KG1 (cell line): ENCODE data around the gene EFNA5.
A peak's percentile ranks its signal among the peaks of the same experiment; 100 is the strongest.
"Not testable (repeated sequence)": the region's sequence is repeated elsewhere in the genome, so short reads cannot be mapped to it uniquely, and the experiment has no call there.

Experiments
- DNase-seq: peaks from one replicate; lab custom pipeline; 2025; lab: John Stamatoyannopoulos, UW

EFNA5 gene

DNA sequence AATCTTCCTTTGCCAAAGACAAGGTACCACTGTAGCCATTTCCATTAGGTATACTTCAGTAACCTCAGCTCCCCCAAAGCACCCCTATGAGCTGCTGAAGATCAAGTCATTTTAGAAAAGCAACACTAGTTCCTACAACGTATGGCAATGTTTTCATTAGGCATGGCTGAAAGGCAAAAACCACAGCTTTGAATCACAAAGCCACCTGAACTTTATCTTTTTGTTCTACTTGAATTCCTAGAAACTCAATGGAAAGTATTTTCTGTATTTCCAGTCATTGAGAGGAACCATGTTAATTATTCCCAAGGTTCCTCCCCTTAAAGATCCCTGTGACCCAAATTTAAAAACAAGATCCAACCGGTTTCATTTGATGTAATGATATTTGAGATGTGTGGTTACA is 152.1 kb downstream of the EFNA5 start:
- no peak for DNase-seq

DNA sequence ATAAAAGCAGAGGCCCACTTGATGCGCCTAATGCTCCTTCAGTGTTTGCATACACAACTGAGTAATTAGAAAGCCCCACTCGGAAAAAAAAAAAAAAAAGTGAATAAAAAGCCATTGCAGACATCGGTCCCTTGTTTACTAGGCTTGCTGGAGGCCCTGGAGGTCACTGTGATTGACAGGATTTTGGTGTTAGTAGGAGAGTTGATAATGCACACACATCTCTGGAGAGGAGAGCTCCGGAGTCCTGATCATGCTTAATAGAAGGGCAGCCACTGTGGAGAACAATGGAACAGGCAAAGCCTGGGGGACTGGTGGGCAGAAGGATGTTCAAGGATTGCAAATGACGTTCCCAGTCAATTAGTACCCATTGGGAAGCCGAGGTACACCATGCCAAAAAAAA is 152.5 kb downstream of the EFNA5 start:
- no peak for DNase-seq

DNA sequence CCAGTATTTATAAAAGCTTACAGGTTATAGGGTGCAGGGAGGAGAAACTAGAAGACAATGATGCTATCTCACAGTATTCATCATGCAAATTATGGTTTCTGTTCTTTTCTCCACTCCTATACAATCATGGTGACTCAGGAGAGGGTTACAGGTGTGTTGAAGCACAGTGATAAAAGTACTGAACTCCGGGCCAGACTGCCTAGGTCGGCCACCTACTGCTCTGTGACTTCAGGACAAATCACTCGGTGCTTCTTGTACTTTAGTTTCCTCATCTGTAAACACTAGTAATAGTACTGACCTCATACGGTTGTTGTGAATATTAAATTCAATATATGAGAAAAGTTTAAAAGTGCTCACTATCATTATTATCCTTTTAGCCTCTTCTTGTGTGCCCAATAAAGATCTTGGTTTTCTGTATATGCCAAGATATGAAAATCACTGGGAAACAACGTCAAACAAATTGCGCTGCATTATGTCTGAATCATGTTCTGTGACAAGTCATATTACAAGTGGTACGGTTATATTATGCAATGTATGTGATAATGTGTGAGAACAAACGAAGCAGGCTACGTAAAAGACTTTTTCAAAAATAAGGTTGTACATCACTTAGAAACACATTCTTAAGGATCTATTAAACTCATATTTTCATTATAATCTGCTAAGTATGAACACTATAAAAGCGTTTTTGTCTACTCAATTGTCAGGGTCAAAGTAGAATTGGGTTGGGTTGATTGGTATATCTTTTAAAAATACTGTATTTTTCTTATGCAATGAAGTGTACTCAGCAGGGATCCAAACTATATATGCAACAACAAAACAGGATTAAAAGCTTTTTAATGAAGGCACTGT is 153.3 kb downstream of the EFNA5 start:
- DNase-seq = no peak

DNA sequence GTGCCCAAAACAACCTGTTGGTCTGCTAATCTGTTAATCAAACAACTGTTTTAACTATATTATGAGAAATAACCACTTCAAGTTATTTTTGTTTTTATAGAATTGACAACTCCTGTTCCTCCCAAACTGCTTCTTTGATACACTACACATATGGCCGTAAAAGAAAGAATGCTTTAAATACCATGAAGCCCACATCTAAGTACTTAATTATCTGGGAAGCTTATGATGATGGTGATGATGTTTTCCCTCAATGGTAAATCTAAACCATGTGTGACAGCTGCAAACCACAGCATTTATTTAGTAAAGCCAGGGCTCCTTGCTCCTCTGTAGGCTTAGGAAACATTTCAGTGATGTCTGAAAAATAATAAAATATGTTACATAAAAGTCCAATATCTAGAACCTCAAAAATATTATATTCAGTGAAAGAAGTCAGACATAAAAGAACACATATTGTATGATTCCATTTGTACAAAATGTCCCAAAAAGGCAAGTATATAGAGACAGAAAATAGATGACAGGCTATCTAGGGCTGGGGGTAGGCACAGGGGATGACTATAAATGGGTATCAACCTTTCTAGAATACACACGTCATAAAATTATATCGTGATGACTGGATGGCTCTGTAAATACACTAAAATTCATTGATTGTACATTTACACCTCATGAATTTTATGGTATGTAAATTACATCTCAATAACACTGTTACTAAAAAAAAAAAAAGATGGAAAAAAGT is 154.1 kb downstream of the EFNA5 start:
- DNase-seq = no peak

DNA sequence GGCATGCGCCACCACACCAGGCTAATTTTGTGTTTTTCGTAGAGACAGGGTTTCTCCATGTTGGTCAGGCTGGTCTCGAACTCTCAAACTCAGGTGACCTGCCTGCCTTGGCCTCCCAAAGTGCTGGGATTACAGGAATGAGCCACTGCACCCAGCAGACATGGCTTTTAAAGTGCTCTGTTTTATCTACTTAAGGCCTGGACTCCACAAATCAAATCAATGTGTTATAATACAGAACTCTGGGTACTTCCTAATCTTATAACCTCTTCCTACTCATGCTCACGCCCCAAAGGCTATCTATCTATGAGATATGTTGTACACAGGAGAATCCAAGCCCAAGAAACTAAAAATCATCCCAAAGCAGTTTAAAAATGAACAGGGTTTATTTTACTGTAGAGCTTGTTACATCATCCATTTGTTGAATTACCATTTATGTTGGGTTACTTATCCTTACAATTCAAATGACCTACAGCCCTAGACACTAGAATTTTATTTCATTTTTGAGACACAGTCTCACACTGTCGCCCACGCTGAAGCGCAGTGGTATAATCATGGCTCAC is 155.1 kb downstream of the EFNA5 start:
- DNase-seq = no peak

DNA sequence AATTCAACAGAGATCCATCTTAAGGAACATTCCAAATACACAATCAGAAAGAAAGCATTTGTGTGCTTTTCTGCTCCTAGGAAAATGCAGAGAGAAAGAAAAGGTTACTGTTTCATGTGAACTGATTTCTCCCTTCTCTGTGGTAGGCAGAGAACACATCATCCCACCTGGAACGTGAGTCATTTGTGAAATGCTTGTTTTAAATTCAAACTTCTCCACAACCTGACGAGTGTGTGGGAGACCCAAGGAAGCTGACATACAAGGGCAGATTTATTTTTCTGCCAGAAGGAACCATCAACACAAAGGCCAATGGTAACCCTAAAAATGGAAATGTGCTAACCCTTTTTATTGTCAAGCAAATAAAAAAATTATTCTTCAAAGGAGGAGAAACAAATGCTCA is 156.4 kb downstream of the EFNA5 start:
- DNase-seq = no peak

DNA sequence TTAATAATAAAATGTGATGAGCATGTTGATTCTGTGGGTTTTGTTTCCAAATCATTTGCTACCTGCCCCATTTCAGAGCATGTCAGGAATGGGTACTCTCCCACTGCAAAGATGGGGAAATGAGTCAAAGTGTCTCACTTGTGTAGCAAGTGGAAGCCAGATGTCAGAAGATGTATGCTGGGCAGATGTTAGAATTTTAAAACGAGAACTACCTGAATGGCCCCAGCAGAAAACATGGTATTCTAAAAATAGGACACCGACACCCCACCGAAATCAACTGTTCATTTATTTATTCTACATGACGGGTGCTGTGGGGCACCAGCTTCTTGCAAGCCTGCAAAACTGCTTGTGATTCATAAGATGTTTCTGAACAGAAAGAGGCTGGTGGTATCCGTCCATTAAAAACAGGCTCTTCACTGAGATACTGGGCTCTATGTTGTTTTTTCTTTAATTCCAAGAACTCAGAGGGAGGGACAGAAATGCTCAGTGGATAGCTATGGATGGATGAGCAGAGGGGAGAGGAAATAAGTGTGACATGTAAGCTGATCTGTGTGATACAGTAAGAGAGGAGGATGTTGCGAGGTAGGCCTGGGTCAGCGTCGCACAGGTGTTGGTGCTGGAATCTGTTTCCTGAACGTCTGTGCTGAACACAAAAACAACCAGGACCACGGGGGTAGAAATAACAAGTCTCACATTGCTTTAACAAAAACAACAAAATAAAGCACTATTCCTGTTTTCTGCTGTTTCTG is 157.2 kb downstream of the EFNA5 start:
- DNase-seq = no peak

DNA sequence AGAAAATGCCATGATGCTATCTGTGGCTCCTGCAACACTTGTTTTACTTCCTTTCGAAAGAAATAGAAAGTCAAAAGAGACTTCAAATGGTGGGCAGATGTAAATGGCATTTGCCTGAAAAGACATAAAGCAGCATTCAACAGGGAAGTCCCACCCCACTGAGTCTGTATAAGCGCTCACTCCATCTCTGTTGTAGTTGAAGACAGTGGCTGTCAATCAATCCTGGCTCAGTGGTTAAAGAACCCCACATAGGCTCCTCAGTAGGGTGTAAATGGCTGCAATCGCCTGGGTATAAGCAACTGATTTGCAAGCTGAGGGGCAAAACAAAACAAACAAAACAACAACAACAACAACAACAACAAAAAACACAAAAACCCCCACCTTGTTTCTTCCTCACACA is 158.7 kb downstream of the EFNA5 start:
- DNase-seq = no peak

DNA sequence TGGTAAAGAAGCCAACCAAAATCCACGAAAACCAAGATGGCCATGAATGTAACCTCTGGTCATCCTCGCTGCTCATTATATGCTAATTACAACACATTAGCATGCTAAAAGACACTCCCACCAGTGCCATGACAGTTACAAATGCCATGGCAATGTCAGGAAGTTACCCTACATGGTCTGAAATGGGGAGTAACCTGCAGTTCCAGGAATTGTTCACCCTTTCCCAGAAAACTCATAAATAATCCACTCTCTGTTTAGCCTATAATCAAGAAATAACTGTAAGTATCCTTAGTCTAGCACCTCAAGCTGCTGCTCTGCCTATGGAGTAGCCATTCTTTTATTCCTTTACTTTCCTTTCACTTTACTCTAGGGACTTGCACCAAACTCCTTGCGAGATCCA is 160.6 kb downstream of the EFNA5 start:
- DNase-seq = no peak

DNA sequence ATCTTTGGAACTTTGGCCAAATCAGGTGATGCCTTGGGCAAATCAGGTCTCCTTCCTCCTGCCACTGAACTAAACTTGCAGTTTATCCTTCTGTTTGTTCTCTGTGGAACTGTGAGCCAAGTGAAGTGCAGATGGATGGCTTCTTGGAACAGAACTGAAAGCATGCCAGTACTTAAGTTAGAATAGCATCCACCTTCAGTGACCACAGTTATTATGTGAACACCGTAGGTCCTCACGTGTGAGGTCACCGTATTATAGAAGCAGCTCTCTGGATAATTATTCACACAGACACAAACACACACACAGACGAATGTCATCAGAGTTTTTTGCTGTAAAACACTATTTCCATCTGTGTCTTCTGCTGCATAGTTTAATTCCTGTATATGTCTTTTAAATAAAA is 162.6 kb downstream of the EFNA5 start:
- no peak for DNase-seq

DNA sequence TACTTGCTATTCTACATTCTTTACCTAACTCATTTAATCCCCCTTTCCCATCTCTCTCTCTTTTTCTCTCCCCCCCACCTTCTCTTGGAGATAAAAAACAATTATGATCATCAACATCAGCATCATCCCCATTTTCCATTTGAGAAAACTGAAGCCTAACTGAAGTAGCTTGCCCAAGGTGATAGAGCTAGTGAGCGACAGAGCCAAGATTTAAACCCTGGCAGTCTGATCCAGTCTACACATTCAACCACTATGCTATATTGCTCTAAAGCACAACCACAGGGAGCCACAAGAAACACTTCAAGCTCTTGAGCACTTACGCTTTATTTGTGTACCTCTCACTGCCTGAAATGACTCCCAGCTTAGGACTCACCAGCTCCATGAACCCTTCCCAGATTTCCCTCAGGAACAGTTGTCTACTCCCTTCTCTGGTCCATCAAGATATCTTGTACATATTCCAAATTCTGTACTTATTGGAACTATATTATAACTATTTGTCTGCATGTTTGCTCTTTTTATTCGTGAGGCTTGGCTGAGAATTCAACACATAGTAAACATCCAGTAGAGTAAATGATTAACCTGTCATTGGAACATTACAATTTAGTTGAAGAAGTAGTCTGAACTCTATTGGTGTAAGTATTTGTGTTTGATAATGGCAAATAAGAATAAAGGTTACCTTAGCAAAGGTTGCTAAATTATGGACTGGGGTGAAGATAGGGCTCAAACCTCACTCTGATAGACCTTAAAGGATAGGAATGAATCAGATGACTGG is 164.8 kb downstream of the EFNA5 start:
- no peak for DNase-seq

DNA sequence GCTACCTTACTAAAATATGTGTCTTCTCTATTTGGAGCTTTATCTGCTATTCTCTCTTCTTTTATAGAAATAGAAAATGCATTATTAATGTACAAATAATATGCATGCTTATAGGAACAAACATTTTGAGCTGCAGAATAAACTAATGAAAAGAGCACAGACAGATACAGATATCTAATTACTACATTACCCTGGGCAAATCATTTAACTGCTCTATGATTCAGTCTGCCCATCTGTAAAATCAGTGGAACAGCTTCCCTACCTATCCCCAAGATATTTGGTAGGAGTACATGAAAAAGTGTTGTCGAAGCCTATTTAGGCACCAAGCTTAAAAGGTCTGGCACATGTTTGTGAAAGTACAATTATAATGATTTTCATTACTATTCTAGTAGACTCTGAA is 166.3 kb downstream of the EFNA5 start:
- DNase-seq = no peak

DNA sequence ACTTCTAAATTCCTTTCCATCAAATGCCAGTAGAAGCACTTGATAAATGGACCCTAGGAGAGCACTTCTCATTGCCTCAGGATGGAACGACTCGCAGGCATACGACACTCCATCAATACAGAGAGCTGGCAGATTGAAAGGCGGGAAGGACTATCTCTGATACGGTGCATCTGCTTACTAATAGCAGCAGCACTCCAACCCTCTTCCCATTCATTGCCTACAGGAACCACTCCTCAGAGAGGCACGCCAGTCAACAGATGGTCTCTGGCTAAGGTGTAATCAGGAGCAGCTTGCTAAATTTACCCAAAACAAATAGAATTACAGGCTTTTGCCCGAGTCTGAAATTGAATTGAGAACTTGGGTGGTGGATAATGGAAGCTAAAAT is 168.1 kb downstream of the EFNA5 start:
- no peak for DNase-seq

DNA sequence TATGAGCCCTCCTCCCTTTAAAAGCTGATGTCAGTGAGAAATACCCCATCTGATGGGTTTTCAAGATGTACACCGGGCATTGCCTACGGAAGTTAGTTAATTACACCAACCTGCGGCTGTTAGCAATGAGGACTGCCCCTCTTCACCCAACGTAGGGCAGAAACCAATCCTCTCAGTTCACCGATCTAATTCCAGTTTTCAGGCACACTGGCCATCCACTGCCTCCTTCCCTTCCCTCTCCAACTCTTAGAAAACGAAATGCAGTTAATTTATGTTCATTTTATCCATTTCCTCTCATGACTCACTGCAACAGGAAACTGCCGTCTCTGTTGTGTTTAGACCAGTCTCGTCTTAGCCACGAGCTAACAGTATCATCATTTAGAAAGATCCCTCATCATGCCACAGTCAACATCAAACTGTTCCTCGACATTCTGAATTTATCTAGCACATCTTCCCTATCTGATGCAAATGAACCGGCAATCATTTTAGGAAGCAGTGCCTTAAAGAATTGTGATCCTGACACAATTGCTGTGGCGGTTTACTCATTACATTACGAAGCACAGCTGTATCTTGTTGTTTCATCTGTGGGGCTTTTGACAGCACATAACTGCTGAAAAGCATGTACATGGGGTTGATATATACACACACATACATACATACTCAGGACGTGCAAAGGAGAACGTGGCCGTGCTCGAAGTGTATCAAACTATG is 168.6 kb downstream of the EFNA5 start:
- DNase-seq = peak; percentile 25

DNA sequence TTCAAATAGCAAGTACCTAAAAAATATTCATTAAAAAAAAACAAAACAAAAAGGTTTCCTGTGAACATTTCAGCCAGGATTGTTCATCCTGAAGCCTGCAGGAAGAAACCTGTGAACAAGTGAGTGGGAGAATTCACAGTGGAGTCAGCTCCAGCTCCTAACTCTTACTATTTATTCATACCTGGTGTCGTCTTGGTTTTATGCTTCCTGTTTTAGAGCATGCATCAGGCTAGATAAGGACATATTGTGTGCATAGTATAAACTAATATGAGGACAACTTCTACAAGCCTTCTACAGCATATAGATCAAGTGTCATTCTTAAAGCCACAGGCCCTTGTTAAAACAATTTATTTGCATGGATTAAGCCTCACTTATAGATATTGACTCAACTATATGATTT is 169.9 kb downstream of the EFNA5 start:
- no peak for DNase-seq

DNA sequence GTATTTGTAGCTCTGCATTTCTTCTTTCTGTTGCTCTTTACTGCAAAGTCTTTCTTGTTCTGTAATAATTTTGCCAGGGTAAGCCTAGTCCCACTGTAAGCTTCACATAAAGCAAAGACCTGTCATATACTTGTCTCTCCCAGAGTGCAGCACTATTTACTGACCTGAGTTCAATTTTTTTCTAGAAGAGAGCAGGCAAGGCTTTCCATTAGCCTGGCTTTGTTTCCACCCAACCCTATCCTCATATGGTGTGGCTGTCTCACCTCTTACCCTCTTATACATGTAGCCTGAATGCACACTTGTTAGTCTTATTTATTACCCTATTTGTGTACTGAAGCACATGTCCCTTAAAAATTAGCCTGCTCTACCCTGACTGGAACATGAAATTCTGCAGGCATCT is 170.4 kb downstream of the EFNA5 start:
- no peak for DNase-seq

DNA sequence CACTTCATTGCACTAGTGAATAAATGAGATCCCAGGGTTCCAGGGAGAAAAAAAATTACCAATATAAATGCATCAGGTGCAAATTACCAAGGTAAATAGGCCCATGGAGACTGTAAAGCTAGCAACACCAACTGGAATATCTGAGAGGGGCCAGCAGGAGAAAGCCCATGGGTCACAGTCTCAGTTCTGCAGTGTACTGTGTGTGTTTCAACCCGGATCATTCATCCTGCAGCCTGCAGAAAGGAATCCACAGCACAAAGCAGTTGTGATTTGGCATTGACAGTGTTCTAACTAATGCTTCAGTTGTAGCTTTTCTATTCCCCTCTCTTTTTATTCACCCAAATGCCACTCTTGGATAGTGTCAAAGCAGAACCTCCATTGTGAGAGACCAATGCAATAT is 171.0 kb downstream of the EFNA5 start:
- no peak for DNase-seq

DNA sequence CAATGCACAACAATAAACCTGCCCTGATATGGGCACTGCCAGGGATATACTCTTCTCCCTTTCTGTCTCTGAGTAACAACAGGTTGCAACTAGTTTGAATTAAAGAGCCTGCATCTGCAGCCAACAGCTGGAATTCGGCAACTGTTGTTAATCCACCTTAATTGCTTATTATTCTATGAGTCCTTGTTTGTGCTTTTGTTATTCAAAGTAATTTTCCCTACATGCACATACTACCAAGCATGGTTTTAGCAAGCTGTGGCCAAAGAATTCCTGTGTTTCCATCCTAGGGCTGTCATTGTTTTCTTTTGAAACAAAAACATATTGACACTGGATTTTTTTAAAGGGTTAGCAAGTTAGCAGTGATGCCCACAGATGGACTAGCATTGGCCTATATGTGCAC is 171.5 kb downstream of the EFNA5 start:
- no peak for DNase-seq

DNA sequence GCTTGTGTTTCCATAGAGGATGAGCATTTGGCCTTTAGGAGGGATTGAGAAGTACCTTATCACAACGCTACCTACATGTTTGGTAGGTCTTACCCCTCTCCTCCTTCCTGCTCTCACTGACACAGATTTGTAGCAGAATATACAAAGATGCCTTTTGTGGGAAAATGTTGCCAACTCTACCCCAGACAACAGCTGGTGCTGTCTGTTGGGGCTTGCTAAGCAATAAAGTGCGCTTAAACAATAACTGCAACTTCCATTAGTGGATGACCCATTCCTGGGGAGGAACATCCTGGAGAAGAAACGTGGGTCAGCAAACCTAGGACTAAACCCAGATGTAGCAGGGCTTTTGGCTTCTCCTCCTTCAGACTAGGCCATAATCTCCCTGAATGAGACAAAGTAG is 174.3 kb downstream of the EFNA5 start:
- no peak for DNase-seq

DNA sequence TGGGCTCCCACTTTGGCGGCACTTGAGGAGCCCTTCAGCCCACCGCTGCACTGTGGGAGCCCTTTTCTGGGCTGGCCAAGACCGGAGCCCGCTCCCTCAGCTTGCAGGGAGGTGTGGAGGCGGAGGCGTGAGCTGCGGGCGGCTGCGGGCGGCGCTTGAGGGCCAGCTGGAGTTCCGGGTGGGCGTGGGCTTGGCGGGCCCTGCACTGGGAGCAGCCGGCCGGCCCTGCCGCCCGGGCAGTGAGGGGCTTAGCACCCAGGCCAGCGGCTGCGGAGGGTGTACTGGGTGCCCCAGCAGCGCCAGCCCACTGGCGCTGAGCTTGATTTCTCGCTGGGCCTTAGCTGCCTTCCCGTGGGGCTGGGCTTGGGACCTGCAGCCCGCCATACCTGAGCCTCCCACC is 176.6 kb downstream of the EFNA5 start:
- not testable (repeated sequence) for DNase-seq

DNA sequence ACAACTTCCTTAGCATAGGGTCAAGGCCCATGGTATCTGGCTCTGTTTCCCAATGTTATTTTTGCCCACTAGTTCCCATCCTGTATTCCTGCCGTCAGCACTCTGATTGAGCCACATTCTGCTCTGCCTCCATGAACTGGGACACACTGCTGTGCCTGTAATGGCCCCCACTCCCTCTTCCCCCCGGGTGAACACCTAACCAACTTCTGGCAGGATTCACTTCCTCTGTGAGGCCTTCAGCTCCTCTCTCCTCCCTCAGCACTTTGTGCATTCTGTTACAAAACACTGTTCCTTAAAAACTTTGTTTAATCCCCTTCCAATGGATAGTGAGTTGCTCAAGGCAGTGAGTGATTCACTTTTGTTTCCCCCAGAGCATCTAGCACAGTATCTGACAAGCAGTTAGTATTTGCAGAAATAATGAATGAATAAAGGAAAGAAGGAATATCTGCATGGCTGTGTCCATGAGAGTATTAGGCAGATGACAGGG is 183.6 kb downstream of the EFNA5 start:
- no peak for DNase-seq
